Effector memory CD4-positive, alpha-beta T cell (primary cell): ENCODE measurements around the gene ZIC1.

ENCODE experiments used
- DNase-seq, 3 donors: peaks; one replicate each; pipeline ENCODE4 v3.0.0-alpha.2; 2020
- H3K27ac ChIP-seq: 2 replicates; pipeline ENCODE4 v1.7.0; 2013; ENCODE audit warnings: mild to moderate bottlenecking, low read length, moderate library complexity; ENCODE audit not compliant: insufficient read depth, poor library complexity, severe bottlenecking
- H3K27me3 ChIP-seq: replicated peaks from 2 replicates; pipeline ENCODE4 v1.7.0; 2013; ENCODE audit warnings: mild to moderate bottlenecking, low read length; ENCODE audit not compliant: insufficient read depth, control insufficient read depth, poor library complexity, severe bottlenecking
- H3K36me3 ChIP-seq: 2 replicates; pipeline ENCODE4 v1.7.0; 2013; ENCODE audit warnings: mild to moderate bottlenecking, low read length, moderate library complexity; ENCODE audit not compliant: control insufficient read depth, insufficient read depth
- H3K4me1 ChIP-seq: 2 replicates; pipeline ENCODE4 v1.7.0; 2013; ENCODE audit warnings: low read length, mild to moderate bottlenecking; ENCODE audit not compliant: control insufficient read depth, insufficient read depth, poor library complexity, severe bottlenecking
- H3K4me3 ChIP-seq: 2 replicates; pipeline ENCODE4 v1.7.0; 2013; ENCODE audit warnings: low read length, low read depth, mild to moderate bottlenecking; ENCODE audit not compliant: insufficient read depth, poor library complexity, severe bottlenecking
- H3K9me3 ChIP-seq: 2 replicates; pipeline ENCODE4 v1.7.0; 2013; ENCODE audit warnings: mild to moderate bottlenecking, low read length, moderate library complexity; ENCODE audit not compliant: control insufficient read depth

The ZIC1 gene

GRCh38 chr3:147422601-147423536 is 13.7 kb downstream of the ZIC1 start:
- Histone ChIP-seq H3K27me3 (peaks cover 30% of the 10 kb centered on the region), H3K9me3 (no peaks in the 10 kb centered on the region), H3K4me1 (no peaks in the 10 kb centered on the region)

GRCh38 chr3:147423537-147423797 is 14.3 kb downstream of the ZIC1 start:
- Histone ChIP-seq H3K9me3 (no peaks in the 10 kb centered on the region), H3K4me3 (no peak overlapping the region), H3K27ac (no peak overlapping the region), H3K27me3 (peaks cover 27% of the 10 kb centered on the region), H3K4me1 (no peaks in the 10 kb centered on the region), H3K36me3 (no peaks in the 10 kb centered on the region)
- DNase-seq = no peak

More at GRCh38 chr3:147422601-147423536, 13.7 kb downstream of the ZIC1 start:
- H3K27ac ChIP-seq = no peak overlapping the region
- no peak overlapping the region for H3K4me3 ChIP-seq
- no peak for DNase-seq
- no peaks in the 10 kb centered on the region for H3K36me3 ChIP-seq

GRCh38 chr3:147423798-147424580 is 14.8 kb downstream of the ZIC1 start:
- H3K4me1 ChIP-seq = no peaks in the 10 kb centered on the region
- peaks cover 27% of the 10 kb centered on the region for H3K27me3 ChIP-seq
- H3K4me3 ChIP-seq = no peak overlapping the region
- no peaks in the 10 kb centered on the region for H3K9me3 ChIP-seq
- no peaks in the 10 kb centered on the region for H3K36me3 ChIP-seq
- no peak for DNase-seq
- H3K27ac ChIP-seq = no peak overlapping the region

GRCh38 chr3:147424581-147425387 is 15.6 kb downstream of the ZIC1 start:
- no peak for DNase-seq
- Histone ChIP-seq H3K4me3 (no peak overlapping the region), H3K27me3 (peaks cover 27% of the 10 kb centered on the region)

GRCh38 chr3:147425388-147425850 is 16.3 kb downstream of the ZIC1 start:
- no peak overlapping the region for H3K27ac ChIP-seq
- DNase-seq = no peak
- H3K27me3 ChIP-seq = peaks cover 26% of the 10 kb centered on the region
- H3K9me3 ChIP-seq = no peaks in the 10 kb centered on the region
- no peaks in the 10 kb centered on the region for H3K4me1 ChIP-seq
- no peak overlapping the region for H3K4me3 ChIP-seq
- no peaks in the 10 kb centered on the region for H3K36me3 ChIP-seq

More at GRCh38 chr3:147424581-147425387, 15.6 kb downstream of the ZIC1 start:
- Histone ChIP-seq H3K36me3 (no peaks in the 10 kb centered on the region), H3K4me1 (no peaks in the 10 kb centered on the region), H3K9me3 (no peaks in the 10 kb centered on the region), H3K27ac (no peak overlapping the region)

GRCh38 chr3:147426931-147427330 is 17.8 kb downstream of the ZIC1 start:
- Histone ChIP-seq H3K4me1 (no peaks in the 10 kb centered on the region), H3K9me3 (no peaks in the 10 kb centered on the region), H3K4me3 (no peak overlapping the region), H3K27ac (no peak overlapping the region), H3K36me3 (no peaks in the 10 kb centered on the region), H3K27me3 (peaks cover 15% of the 10 kb centered on the region)
- DNase-seq = no peak

- no peaks in the 10 kb centered on the region for H3K9me3 ChIP-seq
- no peak overlapping the region for H3K27ac ChIP-seq
- H3K4me3 ChIP-seq = no peak overlapping the region
- DNase-seq = no peak
- peaks cover 9% of the 10 kb centered on the region for H3K27me3 ChIP-seq
- H3K4me1 ChIP-seq = no peaks in the 10 kb centered on the region
- no peaks in the 10 kb centered on the region for H3K36me3 ChIP-seq
Observed at GRCh38 chr3:147427746-147428145, 18.6 kb downstream of the ZIC1 start.

GRCh38 chr3:147428326-147428725 is 19.2 kb downstream of the ZIC1 start:
- H3K4me1 ChIP-seq = no peaks in the 10 kb centered on the region
- no peaks in the 10 kb centered on the region for H3K9me3 ChIP-seq
- no peak for DNase-seq
- H3K27ac ChIP-seq = no peak overlapping the region
- H3K36me3 ChIP-seq = no peaks in the 10 kb centered on the region
- peaks cover 3% of the 10 kb centered on the region for H3K27me3 ChIP-seq
- H3K4me3 ChIP-seq = no peak overlapping the region

- Histone ChIP-seq H3K27me3 (no peaks in the 10 kb centered on the region), H3K4me3 (no peak overlapping the region), H3K4me1 (no peaks in the 10 kb centered on the region), H3K36me3 (no peaks in the 10 kb centered on the region), H3K27ac (no peak overlapping the region), H3K9me3 (no peaks in the 10 kb centered on the region)
- DNase-seq = no peak
Observed at GRCh38 chr3:147428754-147429153, 19.6 kb downstream of the ZIC1 start.
